Liver (tissue), 3 donors: ENCODE data around the gene MNS1.

Experiments
- ATF3 ChIP-seq: IDR thresholded peaks from 2 replicates; pipeline ENCODE4 v1.6.1; 2016; ENCODE audit warnings: antibody characterized with exemption
- CTCF ChIP-seq: fragments of 150-350 bp; IDR thresholded peaks from 2 replicates; pipeline ENCODE4 v1.5.1; 2017; ENCODE audit warnings: improper control_type of control experiment, low read depth, low read length; ENCODE audit not compliant: missing input control
- FOXA1 ChIP-seq: IDR thresholded peaks from 2 replicates; pipeline ENCODE4 v1.6.1; 2016; ENCODE audit warnings: antibody characterized with exemption
- HNF4A ChIP-seq, 2 donors: conservative IDR thresholded peaks; 2 replicates each; pipeline ENCODE4 v1.6.1; 2016; ENCODE audit warnings: antibody characterized with exemption in 2 of 2, mild to moderate bottlenecking in 2 of 2
- HNF4G ChIP-seq: IDR thresholded peaks from 2 replicates; pipeline ENCODE4 v1.6.1; 2016; ENCODE audit warnings: antibody characterized with exemption
- JUND ChIP-seq, 2 donors: IDR thresholded peaks; 2 replicates each; pipeline ENCODE4 v1.6.1; 2016; ENCODE audit warnings: antibody characterized with exemption in 2 of 2
- MAX ChIP-seq: IDR thresholded peaks from 2 replicates; pipeline ENCODE4 v1.6.1; 2016; ENCODE audit warnings: antibody characterized with exemption
- RAD21 ChIP-seq, 2 donors: IDR thresholded peaks; 2 replicates each; pipeline ENCODE4 v1.6.1; 2016; ENCODE audit warnings: antibody characterized with exemption in 2 of 2, mild to moderate bottlenecking in 2 of 2
- REST ChIP-seq: IDR thresholded peaks from 2 replicates; pipeline ENCODE4 v1.6.1; 2016; ENCODE audit warnings: antibody characterized with exemption, mild to moderate bottlenecking
- RXRA ChIP-seq, 2 donors: IDR thresholded peaks; 2 replicates each; pipeline ENCODE4 v1.6.1; 2017 to 2018; ENCODE audit warnings: antibody characterized with exemption in 2 of 2, mild to moderate bottlenecking in 1 of 2
- TAF1 ChIP-seq: conservative IDR thresholded peaks from 2 replicates; pipeline ENCODE4 v1.6.1; 2016; ENCODE audit warnings: antibody characterized with exemption, mild to moderate bottlenecking
- YY1 ChIP-seq: IDR thresholded peaks from 2 replicates; pipeline ENCODE4 v1.6.1; 2016; ENCODE audit warnings: antibody characterized with exemption, mild to moderate bottlenecking
- ZBTB33 ChIP-seq: IDR thresholded peaks from 2 replicates; pipeline ENCODE4 v1.6.1; 2016; ENCODE audit warnings: antibody characterized with exemption
- donor health status: healthy.
- donor health status: healthy.

GRCh38 chr15:56411122-56411749 lies 53.7 kb downstream of the MNS1 start:
- TF ChIP-seq CTCF (no peak), REST (no peak), YY1 (no peak), FOXA1 (no peak), ATF3 (no peak), RAD21 (IDR thresholded peaks at IDR 0.05) (no peak), MAX (no peak), ZBTB33 (no peak), HNF4G (no peak), HNF4A (conservative IDR thresholded peaks at IDR 0.05) (no peak), TAF1 (no peak), RXRA (IDR thresholded peaks at IDR 0.05) (no peak), JUND (IDR thresholded peaks at IDR 0.05) (no peak)
